Keratinocyte (primary cell): ENCODE data around the gene SCAPER. TPM values are rescaled to one million over a fixed set of nuclear protein-coding genes. Genes with fewer than 3 reads are reported as not detected.

ENCODE experiments used
- DNase-seq: peaks from one replicate; pipeline ENCODE4 v3.0.0-alpha.2; 2011; ENCODE audit warnings: low read depth, missing footprints, low spot score
- FAIRE-seq: peaks from 2 replicates; lab custom pipeline; 2011; peaks lifted over from hg19 to GRCh38; lab: Jason Lieb, UNC
- H2AFZ ChIP-seq: 2 replicates; pipeline ENCODE4 v1.6.0; 2012; ENCODE audit warnings: low read length, control low read depth, inconsistent platforms; ENCODE audit not compliant: control insufficient read depth
- H3K27ac ChIP-seq: 2 replicates; pipeline ENCODE4 v1.5.1; 2011; ENCODE audit warnings: low read length; ENCODE audit not compliant: control insufficient read depth, insufficient read depth
- H3K27me3 ChIP-seq: 3 replicates; pipeline ENCODE4 v1.6.0; 2011; ENCODE audit warnings: low read length; ENCODE audit not compliant: control insufficient read depth, insufficient read depth; ENCODE audit errors: extremely low read depth
- H3K36me3 ChIP-seq, 2 experiments: 2 replicates in 1 of 2; 3 replicates in 1 of 2; pipeline ENCODE4 v1.5.1; 2011; ENCODE audit warnings: low read length in 2 of 2, mild to moderate bottlenecking in 1 of 2; ENCODE audit not compliant: control insufficient read depth in 2 of 2, insufficient read depth in 2 of 2; ENCODE audit errors: extremely low read depth in 1 of 2
- H3K4me1 ChIP-seq: 3 replicates; pipeline ENCODE4 v1.5.1; 2011; ENCODE audit warnings: low read length; ENCODE audit not compliant: control insufficient read depth, insufficient read depth; ENCODE audit errors: extremely low read depth
- H3K4me2 ChIP-seq: 3 replicates; pipeline ENCODE4 v1.6.0; 2011; ENCODE audit warnings: low read depth, low read length; ENCODE audit not compliant: control insufficient read depth, insufficient read depth; ENCODE audit errors: extremely low read depth
- H3K4me3 ChIP-seq, 3 experiments: fragments of 200-600 bp in 1 of 3; sonication (generic) in 1 of 3; 2 replicates in 2 of 3; 3 replicates in 1 of 3; pipeline ENCODE4 v1.5.1; 2011 to 2016; ENCODE audit warnings: low read length in 3 of 3, mild to moderate bottlenecking in 3 of 3, control low read depth in 2 of 3, inconsistent platforms in 1 of 3, low read depth in 1 of 3, mixed read lengths in 1 of 3, mixed run types in 1 of 3, moderate library complexity in 1 of 3; ENCODE audit not compliant: control insufficient read depth in 2 of 3, insufficient read depth in 2 of 3; ENCODE audit errors: extremely low read depth in 1 of 3
- H3K79me2 ChIP-seq: 2 replicates; pipeline ENCODE4 v1.6.0; 2012; ENCODE audit warnings: low read length; ENCODE audit not compliant: control insufficient read depth, insufficient read depth
- H3K9ac ChIP-seq: 3 replicates; pipeline ENCODE4 v1.6.0; 2011; ENCODE audit warnings: low read length; ENCODE audit not compliant: control insufficient read depth, insufficient read depth; ENCODE audit errors: extremely low read depth
- H3K9me1 ChIP-seq: 3 replicates; pipeline ENCODE4 v1.6.0; 2011; ENCODE audit warnings: low read length; ENCODE audit not compliant: control insufficient read depth, insufficient read depth; ENCODE audit errors: extremely low read depth
- H3K9me3 ChIP-seq: 2 replicates; pipeline ENCODE4 v1.5.1; 2012; ENCODE audit warnings: low read depth, low read length; ENCODE audit not compliant: control insufficient read depth
- H4K20me1 ChIP-seq: 3 replicates; pipeline ENCODE4 v1.6.0; 2011; ENCODE audit warnings: low read length; ENCODE audit not compliant: control insufficient read depth, insufficient read depth; ENCODE audit errors: extremely low read depth
- EZH2 ChIP-seq: IDR thresholded peaks from one replicate; pipeline ENCODE4 v1.6.1; 2012; ENCODE audit warnings: inconsistent platforms, mild to moderate bottlenecking, low read length, moderate library complexity
- dilution Hi-C: fragments of 300-500 bp; cut with MboI; formaldehyde crosslinking; loops from one replicate; pipeline ENCODE4 v1.7.0; 2020; ENCODE audit warnings: low sequenced_read_pairs; ENCODE audit not compliant: extremely low pct_ligation_motif_present
- polyA plus RNA-seq, 5 experiments: library from polyadenylated mRNA; depleted of rRNA in 3 of 5; stranded (reverse) in 3 of 5; stranded (forward) in 1 of 5; unstranded in 1 of 5; fragments of >200 nt; gene quantifications; 1 replicate in 1 of 5; 2 replicates in 3 of 5; 3 replicates in 1 of 5; pipeline versions ENCODE4 v1.2.1 to v1.2.3, GENCODE V29; 2011 to 2012; ENCODE audit warnings: missing spikeins in 2 of 5, low read depth in 1 of 5, low replicate concordance in 1 of 5
- TF ChIP-seq, protein P1 (sequence below), 3 experiments: IDR thresholded peaks in 1 of 3; conservative IDR thresholded peaks in 1 of 3; optimal IDR thresholded peaks in 1 of 3; 2 replicates in 2 of 3; 3 replicates in 1 of 3; pipeline versions ENCODE3 to v1.5.1; 2011; ENCODE audit warnings: low read length in 3 of 3, mild to moderate bottlenecking in 3 of 3, moderate library complexity in 2 of 3, control low read depth in 1 of 3, inconsistent platforms in 1 of 3; ENCODE audit not compliant: insufficient read depth in 2 of 3; ENCODE audit errors: extremely low read depth in 1 of 3

The SCAPER gene
- polyA plus RNA-seq, 1 donor (not counting 4 experiments of a cell fraction or from before 2014, with no cell fraction given), result 5.2 TPM

DNA sequence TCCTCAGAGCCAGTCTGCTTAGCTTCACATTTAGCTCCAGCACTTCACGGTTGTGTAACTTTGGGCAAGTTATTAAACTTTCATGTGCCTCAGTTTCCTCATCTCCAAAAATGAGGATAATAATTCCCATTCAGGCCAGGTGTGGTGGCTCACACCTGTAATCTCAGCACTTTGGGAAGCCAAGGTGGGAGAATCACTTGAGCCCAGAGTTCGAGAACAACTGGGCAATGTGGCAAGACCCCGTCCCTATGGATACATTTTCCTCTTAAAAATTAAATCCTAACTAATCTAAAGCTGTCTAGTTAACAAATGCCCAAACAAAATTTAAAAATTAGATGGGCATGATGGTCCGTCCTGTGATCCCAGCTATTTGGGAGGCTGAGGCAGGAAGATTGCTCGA, 33.6 kb upstream of the SCAPER start:
- H3K79me2 ChIP-seq, result no peaks in the 10 kb centered on the region
- no peaks in the 10 kb centered on the region for H3K9me3 ChIP-seq
- FAIRE-seq, result no peak
- H3K9ac ChIP-seq, result no peak overlapping the region
- dilution Hi-C loops, result no loop called here
- H3K27ac ChIP-seq, result no peak overlapping the region
- H3K4me1 ChIP-seq, result peaks cover 3% of the 10 kb centered on the region
- H3K27me3 ChIP-seq, result no peaks in the 10 kb centered on the region
- no peak overlapping the region for H2AFZ ChIP-seq
- H3K36me3 ChIP-seq, result peaks cover 7 to 30% of the 10 kb centered on the region in 2 experiments
- no peak for DNase-seq
- H3K4me2 ChIP-seq, result no peak overlapping the region
- H3K4me3 ChIP-seq, result no peak overlapping the region
- H4K20me1 ChIP-seq, result no peaks in the 10 kb centered on the region
- no peaks in the 10 kb centered on the region for H3K9me1 ChIP-seq
- no peak for TF ChIP-seq EZH2
- TF ChIP-seq, protein P1, sequence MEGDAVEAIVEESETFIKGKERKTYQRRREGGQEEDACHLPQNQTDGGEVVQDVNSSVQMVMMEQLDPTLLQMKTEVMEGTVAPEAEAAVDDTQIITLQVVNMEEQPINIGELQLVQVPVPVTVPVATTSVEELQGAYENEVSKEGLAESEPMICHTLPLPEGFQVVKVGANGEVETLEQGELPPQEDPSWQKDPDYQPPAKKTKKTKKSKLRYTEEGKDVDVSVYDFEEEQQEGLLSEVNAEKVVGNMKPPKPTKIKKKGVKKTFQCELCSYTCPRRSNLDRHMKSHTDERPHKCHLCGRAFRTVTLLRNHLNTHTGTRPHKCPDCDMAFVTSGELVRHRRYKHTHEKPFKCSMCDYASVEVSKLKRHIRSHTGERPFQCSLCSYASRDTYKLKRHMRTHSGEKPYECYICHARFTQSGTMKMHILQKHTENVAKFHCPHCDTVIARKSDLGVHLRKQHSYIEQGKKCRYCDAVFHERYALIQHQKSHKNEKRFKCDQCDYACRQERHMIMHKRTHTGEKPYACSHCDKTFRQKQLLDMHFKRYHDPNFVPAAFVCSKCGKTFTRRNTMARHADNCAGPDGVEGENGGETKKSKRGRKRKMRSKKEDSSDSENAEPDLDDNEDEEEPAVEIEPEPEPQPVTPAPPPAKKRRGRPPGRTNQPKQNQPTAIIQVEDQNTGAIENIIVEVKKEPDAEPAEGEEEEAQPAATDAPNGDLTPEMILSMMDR (optimal IDR thresholded peaks at IDR 0.05 in 1 of 3, IDR thresholded peaks at IDR 0.05 in 1 of 3, conservative IDR thresholded peaks at IDR 0.05 in 1 of 3; ENCODE audit: extremely low read depth in 1 of 3, insufficient read depth in 2 of 3, low read length in 3 of 3), result no peak

DNA sequence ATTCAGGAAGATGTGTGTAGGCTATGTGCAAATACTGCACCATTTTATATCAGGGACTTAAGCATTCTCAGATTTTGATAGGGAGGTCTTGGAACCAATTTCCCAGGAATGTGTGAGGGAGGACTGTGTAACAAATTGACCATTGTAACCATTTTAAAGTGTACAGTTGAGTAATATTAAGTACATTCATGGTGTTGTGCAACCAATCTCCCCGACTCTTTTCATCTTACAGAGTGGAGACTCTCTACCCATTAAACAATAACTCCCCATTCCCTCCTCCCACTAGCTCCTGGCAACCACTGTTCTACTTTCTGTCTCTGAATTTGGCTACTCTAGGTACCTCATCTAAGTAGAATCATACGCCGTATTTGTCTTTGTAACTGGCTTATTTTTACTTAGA, 31.5 kb upstream of the SCAPER start:
- H2AFZ ChIP-seq, result no peak overlapping the region
- FAIRE-seq, result no peak
- H3K36me3 ChIP-seq, result peaks cover 7 to 26% of the 10 kb centered on the region in 2 experiments
- H3K9me1 ChIP-seq, result no peaks in the 10 kb centered on the region
- no peaks in the 10 kb centered on the region for H3K9me3 ChIP-seq
- H3K4me2 ChIP-seq, result no peak overlapping the region
- dilution Hi-C loops, result no loop called here
- no peak overlapping the region for H3K4me3 ChIP-seq
- no peaks in the 10 kb centered on the region for H3K27me3 ChIP-seq
- no peak overlapping the region for H3K9ac ChIP-seq
- H4K20me1 ChIP-seq, result no peaks in the 10 kb centered on the region
- H3K4me1 ChIP-seq, result peaks cover 11% of the 10 kb centered on the region
- TF ChIP-seq EZH2, result no peak
- TF ChIP-seq, protein P1 (optimal IDR thresholded peaks at IDR 0.05 in 1 of 3, IDR thresholded peaks at IDR 0.05 in 1 of 3, conservative IDR thresholded peaks at IDR 0.05 in 1 of 3; ENCODE audit: extremely low read depth in 1 of 3, insufficient read depth in 2 of 3, low read length in 3 of 3), result no peak
- H3K79me2 ChIP-seq, result peaks cover 8% of the 10 kb centered on the region
- H3K27ac ChIP-seq, result no peak overlapping the region
- no peak for DNase-seq
